PC-9 (cell line): Measurements from ENCODE around the gene TTBK2. TPM values are rescaled to one million over a fixed set of nuclear protein-coding genes. Genes with fewer than 3 reads are reported as not detected.

Source experiments
- BruUV-seq: library from RNA; stranded (reverse); fragments of 400-500 nt; replicated peaks from 2 replicates; lab custom pipeline; 2021; lab: Mats Ljungman, UMichigan
- CTCF ChIA-PET: fragments of 300-600 bp; sonication (Branson Sonifier 250); formaldehyde crosslinking; loops from one replicate; lab custom pipeline; 2022; ENCODE audit warnings: antibody characterized with exemption; lab: Charles Lee
- POLR2A ChIA-PET: fragments of 300-600 bp; sonication (Branson Sonifier 250); formaldehyde crosslinking; loops from one replicate; lab custom pipeline; 2022; ENCODE audit warnings: antibody characterized with exemption; ENCODE audit not compliant: unreplicated experiment; lab: Charles Lee
- DNase-seq, 2 experiments: peaks; one replicate each; pipeline versions ENCODE4 v3.0.0 to v3.0.0-alpha.2; 2015 to 2022; ENCODE audit warnings: mixed read lengths in 1 of 2
- H2AFZ ChIP-seq: fragments of 200-600 bp; sonication (generic); 2 replicates; pipeline ENCODE4 v1.8.1; 2017; ENCODE audit warnings: antibody characterized with exemption
- H3F3A ChIP-seq: fragments of 200-600 bp; sonication (generic); 2 replicates; pipeline ENCODE4 v1.8.1; 2017; ENCODE audit warnings: antibody characterized with exemption, mild to moderate bottlenecking, low read depth; ENCODE audit not compliant: insufficient read depth
- H3K27ac ChIP-seq: fragments of 200-600 bp; sonication (generic); 2 replicates; pipeline ENCODE4 v1.6.1; 2016; ENCODE audit warnings: mixed run types
- H3K27me3 ChIP-seq: fragments of 200-600 bp; sonication (generic); 2 replicates; pipeline ENCODE4 v1.6.1; 2016; ENCODE audit warnings: low read depth, mixed run types; ENCODE audit not compliant: insufficient read depth
- H3K36me3 ChIP-seq: fragments of 200-600 bp; sonication (generic); 2 replicates; pipeline ENCODE4 v1.6.1; 2016; ENCODE audit warnings: low read depth, mixed run types
- H3K4me1 ChIP-seq: fragments of 200-600 bp; sonication (generic); replicated peaks from 2 replicates; pipeline ENCODE4 v1.6.1; 2016; ENCODE audit warnings: mixed run types; ENCODE audit not compliant: insufficient read depth
- H3K4me2 ChIP-seq: fragments of 200-600 bp; sonication (generic); 2 replicates; pipeline ENCODE4 v1.6.1; 2017; ENCODE audit warnings: mixed run types
- H3K4me3 ChIP-seq: fragments of 200-600 bp; sonication (generic); 2 replicates; pipeline ENCODE4 v1.6.1; 2016; ENCODE audit warnings: mixed run types
- H3K79me2 ChIP-seq: fragments of 200-600 bp; sonication (generic); 2 replicates; pipeline ENCODE4 v1.6.1; 2017; ENCODE audit warnings: low read depth, mixed run types
- H3K9me2 ChIP-seq: fragments of 200-600 bp; sonication (generic); 2 replicates; pipeline ENCODE4 v1.8.1; 2017; ENCODE audit warnings: mild to moderate bottlenecking; ENCODE audit not compliant: insufficient read depth
- H3K9me3 ChIP-seq: fragments of 200-600 bp; sonication (generic); 2 replicates; pipeline ENCODE4 v1.8.1; 2016; ENCODE audit warnings: low read depth; ENCODE audit not compliant: insufficient read depth
- H4K20me1 ChIP-seq: fragments of 200-600 bp; sonication (generic); 2 replicates; pipeline ENCODE4 v1.8.1; 2017; ENCODE audit not compliant: insufficient read depth
- EZH2 ChIP-seq: fragments of 200-600 bp; sonication (generic); IDR thresholded peaks from 2 replicates; pipeline ENCODE4 v1.8.0; 2017; ENCODE audit warnings: antibody characterized with exemption, low read depth
- intact Hi-C: fragments of 100-400 bp; cut with micrococcal nuclease; formaldehyde crosslinking; loops from one replicate; pipeline ENCODE4 v1.10.0; 2022; ENCODE audit not compliant: unreplicated experiment
- total RNA-seq: library from RNA; stranded (reverse); gene quantifications from 2 replicates; pipeline ENCODE4 v1.2.3, GENCODE V29; 2021
- TF ChIP-seq, protein P1 (sequence below): fragments of 200-600 bp; sonication (generic); conservative IDR thresholded peaks from 2 replicates; pipeline ENCODE4 v1.6.1; 2017; ENCODE audit warnings: mixed run types, antibody characterized with exemption, mild to moderate bottlenecking, moderate library complexity

Gene TTBK2
- total RNA-seq, 1 experiment from 2014 or later: 22.6 TPM

DNA sequence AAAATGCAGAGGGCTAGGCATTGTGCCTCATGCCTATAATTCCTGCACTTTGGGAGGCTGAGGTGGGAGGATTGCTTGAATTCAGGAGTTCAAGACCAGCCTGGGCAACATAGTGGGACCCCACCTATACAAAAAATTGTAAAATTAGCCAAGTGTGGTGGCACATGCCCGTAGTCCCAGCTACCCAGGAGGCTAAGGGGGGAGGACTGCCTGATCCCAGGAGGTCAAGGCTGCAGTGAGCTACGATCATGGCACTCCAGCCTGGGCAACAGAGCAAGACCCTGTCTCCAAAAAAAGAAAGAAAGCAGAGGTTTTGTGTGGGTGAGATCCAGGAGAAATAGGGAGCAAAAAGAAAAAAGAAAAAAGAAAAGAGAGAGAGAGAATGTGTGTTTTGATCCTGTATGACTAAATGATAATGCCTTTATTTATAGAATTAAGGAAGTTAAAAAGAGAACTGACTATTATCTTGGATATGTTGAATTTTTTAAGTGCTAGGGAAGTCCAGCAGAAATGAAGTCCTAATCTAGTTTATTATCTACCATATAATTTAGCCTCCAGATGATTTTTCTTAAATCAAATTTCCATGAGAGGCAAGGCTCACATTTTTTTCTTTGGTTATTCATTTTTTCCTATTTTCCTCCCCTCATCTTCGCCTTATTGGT is 4.8 kb downstream of the TTBK2 start:
- Histone ChIP-seq H3K4me1 (peaks cover 15% of the 10 kb centered on the region; the same call in 1 of the 2 replicates), H2AFZ (no peak overlapping the region), H3K27me3 (no peaks in the 10 kb centered on the region), H3K4me2 (no peak overlapping the region), H3K9me2 (no peaks in the 10 kb centered on the region), H3K27ac (no peak overlapping the region), H4K20me1 (no peaks in the 10 kb centered on the region), H3K9me3 (no peaks in the 10 kb centered on the region), H3K4me3 (no peak overlapping the region), H3F3A (peaks cover 7% of the 10 kb centered on the region; the same call in 1 of the 2 replicates), H3K79me2 (peaks cover 14% of the 10 kb centered on the region; the same call in 1 of the 2 replicates), H3K36me3 (no peaks in the 10 kb centered on the region)
- TF ChIP-seq, protein P1, sequence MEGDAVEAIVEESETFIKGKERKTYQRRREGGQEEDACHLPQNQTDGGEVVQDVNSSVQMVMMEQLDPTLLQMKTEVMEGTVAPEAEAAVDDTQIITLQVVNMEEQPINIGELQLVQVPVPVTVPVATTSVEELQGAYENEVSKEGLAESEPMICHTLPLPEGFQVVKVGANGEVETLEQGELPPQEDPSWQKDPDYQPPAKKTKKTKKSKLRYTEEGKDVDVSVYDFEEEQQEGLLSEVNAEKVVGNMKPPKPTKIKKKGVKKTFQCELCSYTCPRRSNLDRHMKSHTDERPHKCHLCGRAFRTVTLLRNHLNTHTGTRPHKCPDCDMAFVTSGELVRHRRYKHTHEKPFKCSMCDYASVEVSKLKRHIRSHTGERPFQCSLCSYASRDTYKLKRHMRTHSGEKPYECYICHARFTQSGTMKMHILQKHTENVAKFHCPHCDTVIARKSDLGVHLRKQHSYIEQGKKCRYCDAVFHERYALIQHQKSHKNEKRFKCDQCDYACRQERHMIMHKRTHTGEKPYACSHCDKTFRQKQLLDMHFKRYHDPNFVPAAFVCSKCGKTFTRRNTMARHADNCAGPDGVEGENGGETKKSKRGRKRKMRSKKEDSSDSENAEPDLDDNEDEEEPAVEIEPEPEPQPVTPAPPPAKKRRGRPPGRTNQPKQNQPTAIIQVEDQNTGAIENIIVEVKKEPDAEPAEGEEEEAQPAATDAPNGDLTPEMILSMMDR: no peak
- no peak for TF ChIP-seq EZH2
- CTCF ChIA-PET: no interaction called here
- BruUV-seq: no TSS peak
- no peak for DNase-seq
- POLR2A ChIA-PET: no interaction called here
- intact Hi-C loops: loop anchor here (5.0 kb wide), 1 partner anchor 93 kb away; no protein-coding TSS in a partner anchor

DNA sequence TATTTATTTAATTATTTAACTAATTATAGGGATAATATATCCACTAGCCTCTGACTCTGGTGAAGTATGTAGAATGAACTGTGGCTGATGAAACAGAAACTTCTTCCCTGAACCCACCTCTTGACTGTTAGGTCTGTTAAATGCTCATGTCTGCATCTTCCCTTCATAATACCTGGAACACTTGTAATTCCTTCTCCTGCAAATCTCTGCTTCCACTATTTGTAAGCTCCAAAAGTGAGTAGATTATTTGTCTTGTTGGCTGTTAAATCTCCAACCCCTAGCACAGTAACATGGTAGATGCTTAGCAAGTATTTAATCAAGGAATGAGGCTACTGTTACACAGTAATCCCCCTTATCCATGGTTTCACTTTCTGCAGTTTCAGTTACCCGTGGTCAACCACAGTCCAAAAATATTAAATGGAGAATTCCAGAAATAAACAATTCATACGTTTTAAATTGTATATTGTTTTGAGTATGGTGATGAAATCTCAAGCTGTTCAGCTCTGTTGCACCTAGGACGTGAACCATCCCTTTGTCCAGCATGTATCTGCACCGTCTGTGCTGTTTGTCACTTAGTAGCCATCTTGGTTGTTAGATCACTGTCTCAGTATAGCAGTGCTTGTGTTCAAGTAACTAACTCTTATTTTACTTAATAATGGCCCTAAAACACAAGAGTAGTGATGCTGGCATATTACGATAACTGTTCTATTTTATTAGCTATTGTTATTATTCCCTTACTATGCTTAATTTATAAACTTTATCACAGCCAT is 5.7 kb downstream of the TTBK2 start:
- Histone ChIP-seq H3K36me3 (no peaks in the 10 kb centered on the region), H3F3A (peaks cover 7% of the 10 kb centered on the region; the same call in 1 of the 2 replicates), H3K27ac (no peak overlapping the region), H3K4me2 (no peak overlapping the region), H3K27me3 (no peaks in the 10 kb centered on the region), H3K4me3 (no peak overlapping the region), H2AFZ (no peak overlapping the region), H3K79me2 (peaks cover 11% of the 10 kb centered on the region; the same call in 1 of the 2 replicates), H4K20me1 (no peaks in the 10 kb centered on the region), H3K9me2 (no peaks in the 10 kb centered on the region), H3K4me1 (peaks cover 15% of the 10 kb centered on the region; the same call in 1 of the 2 replicates), H3K9me3 (no peaks in the 10 kb centered on the region)
- intact Hi-C loops: loop anchor here (5.0 kb wide), 1 partner anchor 93 kb away; no protein-coding TSS in a partner anchor
- TF ChIP-seq, protein P1: no peak
- no peak for TF ChIP-seq EZH2
- CTCF ChIA-PET: no interaction called here
- POLR2A ChIA-PET: no interaction called here
- DNase-seq: no peak
- BruUV-seq: no TSS peak

DNA sequence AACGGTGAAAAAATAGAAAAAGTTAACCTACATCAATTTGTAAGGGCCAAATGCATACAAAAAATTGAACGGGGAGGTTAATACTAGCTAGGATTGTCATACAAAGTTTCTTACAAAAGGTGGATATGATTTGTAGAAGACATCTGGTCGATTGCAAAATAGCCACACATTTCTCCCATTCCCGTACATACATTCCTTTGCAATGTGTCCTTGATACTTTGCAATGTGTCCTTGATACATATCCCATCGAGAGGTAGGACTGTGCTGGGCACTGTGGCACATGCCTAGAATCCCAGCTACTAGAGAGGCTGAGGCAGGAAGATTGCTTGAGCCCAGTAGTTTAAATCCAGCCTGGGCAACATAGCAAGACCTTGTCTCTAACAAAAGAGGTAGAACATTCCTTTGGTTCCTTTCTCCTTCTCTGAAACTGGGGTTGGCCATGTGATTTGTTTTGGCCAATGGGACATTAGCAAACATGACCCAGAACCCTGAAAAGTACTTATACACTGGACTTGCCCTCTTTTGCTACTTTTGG is 9.5 kb downstream of the TTBK2 start:
- CTCF ChIA-PET: no interaction called here
- intact Hi-C loops: no loop called here

More for the DNA sequence above, 9.5 kb downstream of the TTBK2 start:
- TF ChIP-seq EZH2: no peak
- TF ChIP-seq, protein P1: no peak
- no peaks in the 10 kb centered on the region for H3K36me3 ChIP-seq
- no peak overlapping the region for H3K27ac ChIP-seq
- no peaks in the 10 kb centered on the region for H3K27me3 ChIP-seq
- POLR2A ChIA-PET: interaction anchor here (0.6 kb wide), 1 partner anchor 340 kb away, joined by 11 read pairs; no protein-coding TSS in a partner anchor
- H3K4me1 ChIP-seq: no peaks in the 10 kb centered on the region
- no peak overlapping the region for H2AFZ ChIP-seq
- H3K9me2 ChIP-seq: no peaks in the 10 kb centered on the region
- no peak overlapping the region for H3K4me2 ChIP-seq
- DNase-seq: no peak
- no peaks in the 10 kb centered on the region for H3K9me3 ChIP-seq
- no peak overlapping the region for H3K4me3 ChIP-seq
- no peaks in the 10 kb centered on the region for H3K79me2 ChIP-seq
- H4K20me1 ChIP-seq: no peaks in the 10 kb centered on the region
- no TSS peak for BruUV-seq
- H3F3A ChIP-seq: no peaks in the 10 kb centered on the region
